Astrocyte (in vitro differentiated cells and primary cell): ENCODE measurements around the gene MASP1. TPM values are rescaled to one million over a fixed set of nuclear protein-coding genes. Genes with fewer than 3 reads are reported as not detected.

ENCODE experiments used
- DNase-seq: peaks from one replicate; pipeline ENCODE4 v3.0.0-alpha.2; 2010; ENCODE audit warnings: low read depth
- FAIRE-seq: peaks from 2 replicates; lab custom pipeline; 2011; peaks lifted over from hg19 to GRCh38; lab: Jason Lieb, UNC
- H2AFZ ChIP-seq: 2 replicates; pipeline ENCODE4 v1.6.0; 2012; ENCODE audit warnings: low read depth, low read length, inconsistent platforms
- H3K27ac ChIP-seq: 2 replicates; pipeline ENCODE4 v1.5.1; 2011; ENCODE audit warnings: low read depth, low read length, inconsistent platforms
- H3K27me3 ChIP-seq: 2 replicates; pipeline ENCODE4 v1.6.0; 2011; ENCODE audit warnings: low read length, inconsistent platforms; ENCODE audit not compliant: insufficient read depth
- H3K36me3 ChIP-seq: 2 replicates; pipeline ENCODE4 v1.5.1; 2011; ENCODE audit warnings: low read length, inconsistent platforms; ENCODE audit not compliant: insufficient read depth
- H3K4me1 ChIP-seq: 2 replicates; pipeline ENCODE4 v1.5.1; 2011; ENCODE audit warnings: low read length, inconsistent platforms; ENCODE audit not compliant: insufficient read depth
- H3K4me2 ChIP-seq: 2 replicates; pipeline ENCODE4 v1.6.0; 2012; ENCODE audit warnings: low read length, inconsistent platforms
- H3K4me3 ChIP-seq: 2 replicates; pipeline ENCODE4 v1.5.1; 2011; ENCODE audit warnings: low read depth, mild to moderate bottlenecking, low read length, inconsistent platforms; ENCODE audit not compliant: insufficient read depth
- H3K79me2 ChIP-seq: 2 replicates; pipeline ENCODE4 v1.6.0; 2012; ENCODE audit warnings: mild to moderate bottlenecking, low read length, inconsistent platforms; ENCODE audit not compliant: insufficient read depth
- H3K9ac ChIP-seq: 2 replicates; pipeline ENCODE4 v1.6.0; 2012; ENCODE audit warnings: mild to moderate bottlenecking, low read length, inconsistent platforms
- H3K9me3 ChIP-seq: 2 replicates; pipeline ENCODE4 v1.5.1; 2012; ENCODE audit warnings: low read depth, mild to moderate bottlenecking, low read length, inconsistent platforms; ENCODE audit not compliant: insufficient read depth
- H4K20me1 ChIP-seq: 2 replicates; pipeline ENCODE4 v1.6.0; 2012; ENCODE audit warnings: low read length, inconsistent platforms; ENCODE audit not compliant: insufficient read depth
- H3K27ac Mint-ChIP-seq: one replicate; pipeline ENCODE4 v1.8.0; 2021; ENCODE audit warnings: mild to moderate bottlenecking, mixed read lengths; ENCODE audit not compliant: unreplicated experiment
- H3K27me3 Mint-ChIP-seq: one replicate; pipeline ENCODE4 v1.8.0; 2021; ENCODE audit warnings: low read depth, mixed read lengths; ENCODE audit not compliant: unreplicated experiment
- H3K36me3 Mint-ChIP-seq: one replicate; pipeline ENCODE4 v1.8.0; 2021; ENCODE audit warnings: low read depth, mixed read lengths; ENCODE audit not compliant: unreplicated experiment
- H3K4me1 Mint-ChIP-seq: one replicate; pipeline ENCODE4 v1.8.0; 2021; ENCODE audit warnings: low read depth, mixed read lengths; ENCODE audit not compliant: unreplicated experiment
- H3K4me3 Mint-ChIP-seq: one replicate; pipeline ENCODE4 v1.8.0; 2021; ENCODE audit warnings: mild to moderate bottlenecking, moderate library complexity, mixed read lengths; ENCODE audit not compliant: unreplicated experiment
- H3K9me3 Mint-ChIP-seq: one replicate; pipeline ENCODE4 v1.8.0; 2021; ENCODE audit warnings: mild to moderate bottlenecking, mixed read lengths; ENCODE audit not compliant: unreplicated experiment
- EZH2 ChIP-seq: IDR thresholded peaks from 2 replicates; pipeline ENCODE4 v1.6.1; 2012; ENCODE audit warnings: mild to moderate bottlenecking, low read length, inconsistent platforms; ENCODE audit not compliant: insufficient read depth
- total RNA-seq: library from RNA; stranded (reverse); gene quantifications from 2 replicates; pipeline ENCODE4 v1.2.1, GENCODE V29; 2021
- TF ChIP-seq, protein P1 (sequence below): IDR thresholded peaks from 2 replicates; pipeline ENCODE4 v1.5.1; 2011; ENCODE audit warnings: low read depth, mild to moderate bottlenecking, inconsistent platforms, low read length, moderate library complexity; ENCODE audit not compliant: insufficient read depth

MASP1 gene
- total RNA-seq, 1 donor from 2014 or later: 0.79 TPM

DNA sequence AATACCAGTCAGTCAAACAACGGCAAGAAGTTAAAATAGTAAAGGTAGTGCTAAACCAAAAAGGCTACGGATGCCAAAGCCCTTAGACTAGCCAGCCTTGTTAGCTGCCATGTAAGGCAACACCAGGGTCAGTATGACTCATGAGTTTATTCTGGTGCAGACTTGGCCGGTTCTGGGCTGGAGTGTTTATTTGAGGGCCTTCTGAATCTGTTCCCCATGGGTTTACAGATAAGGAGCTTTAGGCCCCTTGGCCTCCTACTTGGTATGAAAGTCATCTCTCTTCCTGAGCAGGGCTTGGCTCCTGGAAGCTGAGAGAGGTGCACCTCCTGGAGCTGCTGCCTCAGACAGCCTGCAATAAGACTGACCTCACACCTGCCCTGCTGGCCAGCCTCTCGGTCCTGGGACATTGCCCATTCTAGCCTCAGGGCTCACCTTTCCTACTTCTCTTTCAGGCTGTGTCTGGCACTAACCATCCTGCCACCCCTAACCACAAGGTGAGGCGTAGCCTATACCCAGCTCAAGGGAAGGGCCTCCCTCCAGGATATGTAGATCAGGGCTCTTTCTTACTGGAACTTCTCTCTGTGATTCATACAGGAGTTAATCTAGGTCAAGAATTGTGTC lies 104.6 kb downstream of the MASP1 start:
- Histone ChIP-seq H3K4me3 (no peak overlapping the region), H3K79me2 (no peaks in the 10 kb centered on the region), H3K4me2 (peak overlapping the region; percentile 60), H3K27ac (peak overlapping the region; percentile 57), H3K9me3 (no peaks in the 10 kb centered on the region), H3K27me3 (no peaks in the 10 kb centered on the region), H4K20me1 (no peaks in the 10 kb centered on the region), H3K4me1 (peaks cover 12% of the 10 kb centered on the region), H2AFZ (no peak overlapping the region), H3K36me3 (no peaks in the 10 kb centered on the region), H3K9ac (no peak overlapping the region)
- FAIRE-seq: peak; percentile 45
- Mint-ChIP-seq H3K36me3 (no peaks in the 10 kb centered on the region), H3K4me3 (no peak overlapping the region), H3K27ac (peak overlapping the region; percentile 90), H3K4me1 (peaks cover 43% of the 10 kb centered on the region), H3K9me3 (peaks cover 2% of the 10 kb centered on the region), H3K27me3 (no peaks in the 10 kb centered on the region)
- DNase-seq: peak; percentile 98
- no peak for TF ChIP-seq EZH2
- TF ChIP-seq, protein P1, sequence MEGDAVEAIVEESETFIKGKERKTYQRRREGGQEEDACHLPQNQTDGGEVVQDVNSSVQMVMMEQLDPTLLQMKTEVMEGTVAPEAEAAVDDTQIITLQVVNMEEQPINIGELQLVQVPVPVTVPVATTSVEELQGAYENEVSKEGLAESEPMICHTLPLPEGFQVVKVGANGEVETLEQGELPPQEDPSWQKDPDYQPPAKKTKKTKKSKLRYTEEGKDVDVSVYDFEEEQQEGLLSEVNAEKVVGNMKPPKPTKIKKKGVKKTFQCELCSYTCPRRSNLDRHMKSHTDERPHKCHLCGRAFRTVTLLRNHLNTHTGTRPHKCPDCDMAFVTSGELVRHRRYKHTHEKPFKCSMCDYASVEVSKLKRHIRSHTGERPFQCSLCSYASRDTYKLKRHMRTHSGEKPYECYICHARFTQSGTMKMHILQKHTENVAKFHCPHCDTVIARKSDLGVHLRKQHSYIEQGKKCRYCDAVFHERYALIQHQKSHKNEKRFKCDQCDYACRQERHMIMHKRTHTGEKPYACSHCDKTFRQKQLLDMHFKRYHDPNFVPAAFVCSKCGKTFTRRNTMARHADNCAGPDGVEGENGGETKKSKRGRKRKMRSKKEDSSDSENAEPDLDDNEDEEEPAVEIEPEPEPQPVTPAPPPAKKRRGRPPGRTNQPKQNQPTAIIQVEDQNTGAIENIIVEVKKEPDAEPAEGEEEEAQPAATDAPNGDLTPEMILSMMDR: no peak

DNA sequence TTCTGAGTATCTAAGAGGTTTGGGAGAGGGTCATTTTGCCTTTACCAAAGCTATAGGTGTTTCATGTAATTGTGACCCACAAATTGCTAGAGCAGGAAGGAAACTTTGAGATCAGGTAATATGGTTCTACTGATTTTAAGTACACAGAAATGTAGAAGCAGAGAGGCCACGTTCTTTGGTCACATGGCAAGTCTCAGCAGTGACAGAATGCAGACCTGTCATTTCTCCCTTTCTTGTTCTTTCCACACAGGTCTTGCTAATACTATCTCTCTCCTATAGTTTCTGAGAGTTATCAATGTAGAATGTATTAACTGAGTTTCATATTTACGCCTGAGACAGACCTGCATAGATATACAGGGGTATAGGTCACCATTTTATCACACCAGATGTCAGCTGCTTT lies 105.2 kb downstream of the MASP1 start:
- peak overlapping the region; percentile 57 for H3K27ac ChIP-seq
- H3K4me1 Mint-ChIP-seq: peaks cover 43% of the 10 kb centered on the region

More for the DNA sequence above, 105.2 kb downstream of the MASP1 start:
- H3K27ac Mint-ChIP-seq: peak overlapping the region; percentile 6
- peaks cover 2% of the 10 kb centered on the region for H3K9me3 Mint-ChIP-seq
- no peaks in the 10 kb centered on the region for H4K20me1 ChIP-seq
- H3K36me3 Mint-ChIP-seq: no peaks in the 10 kb centered on the region
- DNase-seq: no peak
- no peaks in the 10 kb centered on the region for H3K27me3 Mint-ChIP-seq
- H3K4me3 Mint-ChIP-seq: no peak overlapping the region
- no peaks in the 10 kb centered on the region for H3K36me3 ChIP-seq
- no peaks in the 10 kb centered on the region for H3K79me2 ChIP-seq
- H3K4me3 ChIP-seq: no peak overlapping the region
- no peak overlapping the region for H2AFZ ChIP-seq
- H3K4me1 ChIP-seq: peaks cover 12% of the 10 kb centered on the region
- no peak overlapping the region for H3K9ac ChIP-seq
- peak overlapping the region; percentile 60 for H3K4me2 ChIP-seq
- FAIRE-seq: no peak
- no peak for TF ChIP-seq EZH2
- TF ChIP-seq, protein P1: no peak
- no peaks in the 10 kb centered on the region for H3K27me3 ChIP-seq
- no peaks in the 10 kb centered on the region for H3K9me3 ChIP-seq
